ENCODE data around the gene THTPA. TPM values are rescaled to one million over a fixed set of nuclear protein-coding genes. Genes with fewer than 3 reads are reported as not detected.

The THTPA gene
- total and polyA plus RNA-seq, 2 of the 13 experiments (the other 11 are each of a cell fraction or from before 2014, with no cell fraction given) = 7.4 to 8.7 TPM

DNA sequence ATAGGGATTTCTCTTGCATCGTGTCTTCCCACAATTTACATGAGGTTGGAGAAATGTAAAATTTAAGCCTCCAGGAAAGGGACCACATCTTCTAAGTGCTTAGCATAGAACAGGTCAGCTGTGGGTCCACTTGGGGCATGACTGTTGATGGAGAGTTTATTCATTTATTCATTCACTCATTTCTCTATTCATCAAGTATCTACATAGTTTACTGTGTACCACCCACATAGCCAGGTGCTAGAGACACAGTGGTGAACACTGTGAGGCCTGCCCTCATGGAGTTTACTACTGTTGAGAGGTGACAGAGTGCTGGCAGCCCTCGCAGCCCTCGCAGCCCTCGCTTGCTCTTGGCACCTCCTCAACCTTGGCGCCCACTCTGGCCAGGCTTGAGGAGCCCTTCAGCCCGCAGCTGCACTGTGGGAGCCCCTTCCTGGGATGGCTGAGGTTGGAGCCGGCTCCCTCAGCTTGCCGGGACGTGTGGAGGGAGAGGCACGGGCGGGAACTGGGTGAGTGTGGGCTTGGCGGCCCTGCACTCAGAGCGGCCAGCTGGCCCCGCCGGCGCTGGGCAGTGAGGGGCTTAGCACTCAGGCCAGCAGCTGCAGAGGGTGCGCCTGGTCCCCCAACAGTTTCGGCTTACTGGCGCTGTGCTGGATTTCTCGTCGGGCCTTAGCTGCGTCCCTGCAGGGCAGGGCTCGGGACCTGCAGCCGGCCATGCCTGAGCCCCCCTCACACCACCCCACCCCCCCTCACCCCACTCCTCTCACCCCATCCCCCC, 24.3 kb downstream of the THTPA start (continued):
- TF ChIP-seq, protein P1, sequence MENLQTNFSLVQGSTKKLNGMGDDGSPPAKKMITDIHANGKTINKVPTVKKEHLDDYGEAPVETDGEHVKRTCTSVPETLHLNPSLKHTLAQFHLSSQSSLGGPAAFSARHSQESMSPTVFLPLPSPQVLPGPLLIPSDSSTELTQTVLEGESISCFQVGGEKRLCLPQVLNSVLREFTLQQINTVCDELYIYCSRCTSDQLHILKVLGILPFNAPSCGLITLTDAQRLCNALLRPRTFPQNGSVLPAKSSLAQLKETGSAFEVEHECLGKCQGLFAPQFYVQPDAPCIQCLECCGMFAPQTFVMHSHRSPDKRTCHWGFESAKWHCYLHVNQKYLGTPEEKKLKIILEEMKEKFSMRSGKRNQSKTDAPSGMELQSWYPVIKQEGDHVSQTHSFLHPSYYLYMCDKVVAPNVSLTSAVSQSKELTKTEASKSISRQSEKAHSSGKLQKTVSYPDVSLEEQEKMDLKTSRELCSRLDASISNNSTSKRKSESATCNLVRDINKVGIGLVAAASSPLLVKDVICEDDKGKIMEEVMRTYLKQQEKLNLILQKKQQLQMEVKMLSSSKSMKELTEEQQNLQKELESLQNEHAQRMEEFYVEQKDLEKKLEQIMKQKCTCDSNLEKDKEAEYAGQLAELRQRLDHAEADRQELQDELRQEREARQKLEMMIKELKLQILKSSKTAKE (CRISPR knock-in tag; IDR thresholded peaks at IDR 0.05; ENCODE audit: borderline replicate concordance) = peak; percentile 4; the same call in 1 of the 2 replicates
- TF ChIP-seq NR2C2 (CRISPR knock-in tag; IDR thresholded peaks at IDR 0.05; ENCODE audit: borderline replicate concordance) (0 out of 2 replicates have a peak, but pooled peaks have one; percentile 2), CREB1 (IDR thresholded peaks at IDR 0.05) (no peak), CREB1 (CRISPR knock-in tag; IDR thresholded peaks at IDR 0.05) (no peak), ZNF546 (CRISPR knock-in tag; conservative IDR thresholded peaks at IDR 0.05) (no peak), PCBP1 (IDR thresholded peaks at IDR 0.05; ENCODE audit: borderline replicate concordance, low read depth, low read length) (peak; percentile 99), RXRA (CRISPR knock-in tag; IDR thresholded peaks at IDR 0.05) (peak; percentile 44; the same call in 1 of the 2 replicates), U2AF2 (IDR thresholded peaks at IDR 0.05; ENCODE audit: low read depth, low read length) (0 out of 2 replicates have a peak, but pooled peaks have one; percentile 32), BRD4 (CRISPR knock-in tag; IDR thresholded peaks at IDR 0.05) (0 out of 2 replicates have a peak, but pooled peaks have one; percentile 39), TMF1 (CRISPR knock-in tag; IDR thresholded peaks at IDR 0.05; ENCODE audit: low read depth) (0 out of 2 replicates have a peak, but pooled peaks have one; percentile 41), POLR2A (IDR thresholded peaks at IDR 0.05; ENCODE audit: insufficient read depth in 1 of 2, low read depth in 2 of 2, low read length in 2 of 2) (peak in 1 of 2 experiments; percentile 41; a peak in 2 of 4 replicates), NFIC (IDR thresholded peaks at IDR 0.05; ENCODE audit: low read length) (no peak), TARDBP (CRISPR knock-in tag; IDR thresholded peaks at IDR 0.05) (peak; percentile 30; the same call in 1 of the 2 replicates), ZNF749 (CRISPR knock-in tag; IDR thresholded peaks at IDR 0.05; ENCODE audit: borderline replicate concordance) (0 out of 2 replicates have a peak, but pooled peaks have one; percentile 76)
- TF ChIP-seq, protein P2, sequence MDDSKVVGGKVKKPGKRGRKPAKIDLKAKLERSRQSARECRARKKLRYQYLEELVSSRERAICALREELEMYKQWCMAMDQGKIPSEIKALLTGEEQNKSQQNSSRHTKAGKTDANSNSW (CRISPR knock-in tag; IDR thresholded peaks at IDR 0.05; ENCODE audit: borderline replicate concordance) = no peak
- TF ChIP-seq, protein P3, sequence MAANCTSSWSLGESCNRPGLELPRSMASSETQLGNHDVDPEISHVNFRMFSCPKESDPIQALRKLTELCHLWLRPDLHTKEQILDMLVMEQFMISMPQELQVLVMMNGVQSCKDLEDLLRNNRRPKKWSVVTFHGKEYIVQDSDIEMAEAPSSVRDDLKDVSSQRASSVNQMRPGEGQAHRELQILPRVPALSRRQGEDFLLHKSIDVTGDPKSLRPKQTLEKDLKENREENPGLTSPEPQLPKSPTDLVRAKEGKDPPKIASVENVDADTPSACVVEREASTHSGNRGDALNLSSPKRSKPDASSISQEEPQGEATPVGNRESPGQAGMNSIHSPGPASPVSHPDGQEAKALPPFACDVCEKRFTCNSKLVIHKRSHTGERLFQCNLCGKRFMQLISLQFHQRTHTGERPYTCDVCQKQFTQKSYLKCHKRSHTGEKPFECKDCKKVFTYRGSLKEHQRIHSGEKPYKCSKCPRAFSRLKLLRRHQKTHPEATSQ (CRISPR knock-in tag; IDR thresholded peaks at IDR 0.05; ENCODE audit: borderline replicate concordance) = 0 out of 2 replicates have a peak, but pooled peaks have one; percentile 39
- TF ChIP-seq, protein P4, sequence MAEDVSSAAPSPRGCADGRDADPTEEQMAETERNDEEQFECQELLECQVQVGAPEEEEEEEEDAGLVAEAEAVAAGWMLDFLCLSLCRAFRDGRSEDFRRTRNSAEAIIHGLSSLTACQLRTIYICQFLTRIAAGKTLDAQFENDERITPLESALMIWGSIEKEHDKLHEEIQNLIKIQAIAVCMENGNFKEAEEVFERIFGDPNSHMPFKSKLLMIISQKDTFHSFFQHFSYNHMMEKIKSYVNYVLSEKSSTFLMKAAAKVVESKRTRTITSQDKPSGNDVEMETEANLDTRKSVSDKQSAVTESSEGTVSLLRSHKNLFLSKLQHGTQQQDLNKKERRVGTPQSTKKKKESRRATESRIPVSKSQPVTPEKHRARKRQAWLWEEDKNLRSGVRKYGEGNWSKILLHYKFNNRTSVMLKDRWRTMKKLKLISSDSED (CRISPR knock-in tag; IDR thresholded peaks at IDR 0.05) = no peak
- TF ChIP-seq, protein P5, sequence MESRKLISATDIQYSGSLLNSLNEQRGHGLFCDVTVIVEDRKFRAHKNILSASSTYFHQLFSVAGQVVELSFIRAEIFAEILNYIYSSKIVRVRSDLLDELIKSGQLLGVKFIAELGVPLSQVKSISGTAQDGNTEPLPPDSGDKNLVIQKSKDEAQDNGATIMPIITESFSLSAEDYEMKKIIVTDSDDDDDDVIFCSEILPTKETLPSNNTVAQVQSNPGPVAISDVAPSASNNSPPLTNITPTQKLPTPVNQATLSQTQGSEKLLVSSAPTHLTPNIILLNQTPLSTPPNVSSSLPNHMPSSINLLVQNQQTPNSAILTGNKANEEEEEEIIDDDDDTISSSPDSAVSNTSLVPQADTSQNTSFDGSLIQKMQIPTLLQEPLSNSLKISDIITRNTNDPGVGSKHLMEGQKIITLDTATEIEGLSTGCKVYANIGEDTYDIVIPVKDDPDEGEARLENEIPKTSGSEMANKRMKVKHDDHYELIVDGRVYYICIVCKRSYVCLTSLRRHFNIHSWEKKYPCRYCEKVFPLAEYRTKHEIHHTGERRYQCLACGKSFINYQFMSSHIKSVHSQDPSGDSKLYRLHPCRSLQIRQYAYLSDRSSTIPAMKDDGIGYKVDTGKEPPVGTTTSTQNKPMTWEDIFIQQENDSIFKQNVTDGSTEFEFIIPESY (CRISPR knock-in tag; IDR thresholded peaks at IDR 0.05) = peak; percentile 72
- TF ChIP-seq, protein P6, sequence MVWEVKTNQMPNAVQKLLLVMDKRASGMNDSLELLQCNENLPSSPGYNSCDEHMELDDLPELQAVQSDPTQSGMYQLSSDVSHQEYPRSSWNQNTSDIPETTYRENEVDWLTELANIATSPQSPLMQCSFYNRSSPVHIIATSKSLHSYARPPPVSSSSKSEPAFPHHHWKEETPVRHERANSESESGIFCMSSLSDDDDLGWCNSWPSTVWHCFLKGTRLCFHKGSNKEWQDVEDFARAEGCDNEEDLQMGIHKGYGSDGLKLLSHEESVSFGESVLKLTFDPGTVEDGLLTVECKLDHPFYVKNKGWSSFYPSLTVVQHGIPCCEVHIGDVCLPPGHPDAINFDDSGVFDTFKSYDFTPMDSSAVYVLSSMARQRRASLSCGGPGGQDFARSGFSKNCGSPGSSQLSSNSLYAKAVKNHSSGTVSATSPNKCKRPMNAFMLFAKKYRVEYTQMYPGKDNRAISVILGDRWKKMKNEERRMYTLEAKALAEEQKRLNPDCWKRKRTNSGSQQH (CRISPR knock-in tag; IDR thresholded peaks at IDR 0.05; ENCODE audit: low read depth) = no peak

Data from HepG2 (cell line).